NCI-H1436 (cell line): ENCODE data around the gene ITGA2.

Experiments used
- DNase-seq: peaks from one replicate; lab custom pipeline; 2025; lab: John Stamatoyannopoulos, UW

The ITGA2 gene

DNA sequence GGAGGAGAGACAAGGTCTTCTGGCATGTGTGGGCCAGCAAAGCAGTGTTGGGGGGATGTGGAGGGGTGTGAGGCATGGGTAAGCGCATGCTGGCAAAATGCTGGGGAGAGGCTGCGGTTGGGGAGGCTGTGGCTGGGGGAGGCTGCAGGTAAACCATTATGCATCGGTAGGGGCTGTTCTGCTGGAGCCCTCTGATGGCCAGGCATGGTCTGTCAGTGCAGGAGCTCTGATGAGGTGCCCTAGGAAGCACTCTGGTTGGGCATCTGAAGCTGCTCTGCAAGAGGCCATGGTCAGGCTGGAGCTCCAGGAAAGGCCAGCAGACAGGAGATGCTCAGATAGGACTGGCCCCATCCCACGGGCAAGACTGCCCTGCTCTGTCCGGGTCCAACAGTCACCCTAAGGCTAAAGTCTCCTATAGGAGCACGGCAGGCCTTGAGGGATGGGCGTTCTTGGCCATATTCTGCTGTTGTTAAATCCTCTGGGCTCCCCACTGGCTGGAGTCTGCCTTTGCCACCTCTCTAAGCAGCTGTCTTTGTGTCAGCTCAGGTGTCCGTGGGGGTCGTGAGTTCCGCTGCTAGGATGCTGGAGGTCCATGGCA lies 28.7 kb downstream of the ITGA2 start:
- DNase-seq, result no peak

DNA sequence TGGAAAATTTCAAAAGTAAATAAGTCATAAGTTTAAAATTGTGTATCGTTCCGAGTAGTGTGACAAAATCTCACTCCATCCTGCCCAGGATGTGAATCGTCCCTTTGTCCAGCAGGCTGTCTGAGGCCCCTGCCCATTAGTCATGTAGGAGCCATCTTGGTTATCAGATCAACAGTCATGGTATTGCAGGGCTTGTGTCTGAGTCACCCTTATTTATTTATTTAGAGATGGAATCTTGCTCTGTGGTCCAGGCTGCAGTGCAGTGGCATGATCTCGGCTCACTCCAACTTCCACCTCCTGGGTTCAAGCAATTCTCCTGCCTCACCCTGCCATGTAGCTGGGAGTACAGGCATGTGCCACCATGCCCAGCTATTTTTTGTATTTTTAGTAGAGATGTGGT lies 30.2 kb downstream of the ITGA2 start:
- DNase-seq, result no peak

DNA sequence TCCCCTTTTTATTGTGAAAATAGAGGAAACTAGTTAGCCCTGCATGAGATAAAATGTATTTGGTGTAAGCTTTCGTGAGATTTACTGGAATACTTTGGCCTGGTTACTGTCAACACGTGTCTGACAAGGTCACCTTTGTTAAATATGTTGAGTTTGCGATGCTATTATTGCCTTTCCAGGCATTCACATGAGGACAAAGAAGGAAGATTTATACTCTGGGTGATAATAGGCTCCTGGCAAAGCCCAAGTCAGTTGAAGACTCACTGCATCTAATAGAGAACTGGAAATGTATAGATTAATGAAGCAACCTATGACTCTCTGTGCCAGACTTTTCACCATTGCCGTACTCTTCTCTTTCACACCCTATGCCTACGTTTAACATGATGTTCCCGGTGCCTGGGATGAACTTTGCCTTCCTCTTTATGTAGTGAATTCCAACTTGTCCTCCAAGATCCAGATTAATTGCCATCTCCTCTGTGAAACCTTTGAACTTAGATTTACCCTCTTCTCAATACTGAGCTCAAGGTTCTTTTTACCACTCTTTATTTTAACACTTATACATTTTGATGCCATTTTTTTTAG lies 33.9 kb downstream of the ITGA2 start:
- DNase-seq, result no peak

DNA sequence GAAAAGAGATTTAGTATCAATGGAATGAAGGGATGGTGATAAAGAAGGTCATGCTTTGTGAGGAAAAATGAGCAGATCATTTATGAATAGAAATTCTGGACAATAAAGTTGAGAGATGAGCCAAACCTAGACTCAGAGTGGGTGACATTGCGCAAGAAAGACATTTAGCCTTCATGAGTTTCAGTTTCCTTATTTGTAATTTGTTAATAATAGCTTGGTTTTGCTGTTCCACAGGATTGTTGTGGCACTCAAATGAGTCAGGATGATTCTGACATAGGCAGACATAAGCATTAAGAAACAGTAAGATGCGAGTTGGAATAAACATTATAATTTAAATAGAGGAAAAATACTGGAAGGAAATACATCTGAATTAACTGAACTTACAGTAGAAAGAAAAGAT lies 34.8 kb downstream of the ITGA2 start:
- no peak for DNase-seq

DNA sequence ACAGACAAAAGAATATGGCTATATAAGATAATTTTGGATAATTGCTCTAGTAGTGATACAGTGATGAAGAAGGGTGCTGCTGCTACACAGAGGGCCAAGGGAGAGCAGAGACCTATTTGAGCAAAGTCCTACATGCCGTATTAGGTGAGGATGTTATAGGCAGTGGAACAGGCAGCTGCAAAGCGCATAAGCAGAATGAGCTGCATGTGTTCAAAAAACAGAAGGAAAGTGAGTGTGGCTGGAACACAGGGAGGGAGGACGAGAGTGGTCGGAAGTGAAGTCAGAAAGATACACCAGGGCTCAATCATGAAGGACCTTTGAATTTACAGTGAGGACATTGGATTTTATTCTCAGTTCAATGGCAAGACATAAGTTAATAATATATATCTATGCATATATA lies 35.4 kb downstream of the ITGA2 start:
- DNase-seq, result no peak

DNA sequence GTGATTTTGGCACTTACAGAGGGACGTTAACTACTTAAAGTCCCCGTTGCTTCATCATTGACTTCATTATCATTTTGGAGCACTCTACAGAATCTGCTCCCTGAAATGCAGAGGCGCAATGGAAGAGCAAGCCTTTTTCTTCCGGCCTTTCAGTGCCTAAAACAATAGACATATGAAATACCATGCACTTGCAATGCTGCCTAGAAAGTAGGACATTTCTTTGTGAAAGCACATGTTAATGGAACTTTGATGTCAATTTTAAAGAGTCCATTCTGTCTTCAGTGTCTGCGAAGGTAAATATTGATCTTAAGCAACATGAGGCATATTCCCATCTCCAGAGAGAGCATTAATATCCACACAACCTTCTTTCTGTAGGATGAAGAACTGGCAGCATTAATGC lies 36.3 kb downstream of the ITGA2 start:
- DNase-seq, result no peak

DNA sequence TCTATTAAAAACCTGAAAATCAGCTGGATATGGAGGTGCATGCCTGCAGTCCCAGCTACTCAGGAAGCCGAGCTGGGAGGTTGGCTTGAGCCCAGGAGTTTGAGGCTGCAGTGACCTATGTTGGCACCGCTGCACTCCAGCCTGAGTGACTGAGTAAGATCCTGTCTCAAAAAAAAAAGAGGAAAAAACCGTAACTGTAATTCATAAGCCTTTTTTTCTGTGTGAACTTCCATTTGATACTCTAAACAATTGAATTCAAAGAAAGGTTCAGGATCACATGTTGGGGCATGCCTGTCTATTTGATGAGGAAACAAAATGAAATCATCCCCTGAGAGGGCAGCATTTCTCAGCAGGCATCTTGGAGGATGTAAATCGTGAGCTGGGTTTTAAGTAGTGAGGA lies 38.8 kb downstream of the ITGA2 start:
- DNase-seq, result no peak

DNA sequence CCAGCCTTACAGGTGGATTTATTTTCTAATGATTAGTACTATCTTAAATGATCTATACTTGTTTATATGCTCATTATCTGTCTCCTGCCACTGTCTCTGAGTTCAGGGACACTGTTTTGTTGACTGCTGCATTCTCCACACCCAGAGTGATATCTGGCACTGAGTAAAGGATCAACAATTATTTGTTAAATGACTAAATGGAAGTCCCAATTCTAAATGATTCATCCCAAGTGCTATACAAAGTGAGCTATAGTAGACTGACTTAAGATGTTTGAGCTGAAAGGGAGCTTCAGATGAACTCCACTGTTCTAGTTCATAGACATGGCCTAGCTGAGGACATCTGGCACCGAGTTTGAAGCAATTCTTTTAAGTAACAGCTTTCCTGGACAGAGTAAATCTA lies 40.5 kb downstream of the ITGA2 start:
- no peak for DNase-seq

DNA sequence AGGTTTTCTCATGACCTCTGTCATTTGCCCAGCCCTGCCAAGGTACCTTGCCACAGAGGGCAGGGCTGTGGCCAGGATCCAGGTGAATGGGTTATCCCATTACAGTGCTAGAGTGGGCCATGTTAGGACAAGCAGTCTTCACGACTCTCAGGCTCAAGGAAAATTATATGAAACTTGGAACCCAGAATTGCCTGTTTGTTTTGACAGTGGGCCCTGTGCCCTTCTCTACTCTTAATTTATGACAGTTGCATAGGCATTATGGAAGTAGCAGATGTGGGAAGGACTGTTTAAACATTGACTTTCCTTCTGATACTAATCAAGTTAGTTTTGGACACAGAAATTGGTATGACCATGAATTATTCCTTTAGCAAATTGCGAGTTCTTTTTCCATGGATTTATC lies 41.7 kb downstream of the ITGA2 start:
- no peak for DNase-seq

DNA sequence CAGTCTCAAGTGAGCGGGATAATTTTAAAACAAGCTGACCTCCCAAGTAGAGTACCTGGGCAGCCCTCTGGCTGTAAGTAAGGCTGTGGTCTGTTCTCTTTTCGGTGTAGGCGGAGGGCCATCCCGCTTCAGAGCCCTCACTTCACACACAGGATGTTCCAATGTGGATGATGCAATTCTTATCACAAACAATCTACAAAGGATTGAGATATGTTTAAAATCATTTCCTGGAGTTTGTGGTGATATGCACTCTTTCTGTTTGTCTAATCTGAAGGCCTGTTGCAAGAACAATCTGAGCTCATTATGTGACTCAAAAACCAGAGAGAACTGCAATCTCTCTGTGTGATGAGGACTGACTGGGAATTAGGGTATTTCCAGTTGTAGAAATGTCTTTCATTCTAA lies 42.5 kb downstream of the ITGA2 start:
- no peak for DNase-seq

DNA sequence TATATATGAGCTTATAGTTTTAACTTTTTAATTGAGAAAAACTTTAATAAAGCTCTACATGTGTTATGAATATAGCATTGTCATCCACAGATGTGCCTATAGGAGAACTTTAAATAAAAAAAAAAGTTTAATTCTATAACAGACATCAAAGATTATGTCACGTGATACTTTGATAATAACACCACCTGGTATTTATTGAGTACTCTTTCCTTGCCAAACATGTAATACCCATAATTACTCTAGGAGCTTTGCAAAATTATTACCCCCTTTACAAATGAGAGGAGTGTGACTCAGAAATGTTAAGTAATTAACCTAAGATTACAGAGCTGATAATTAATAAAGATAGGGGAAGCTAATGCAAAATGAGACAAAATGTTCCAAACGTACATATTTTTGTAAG lies 43.0 kb downstream of the ITGA2 start:
- DNase-seq, result no peak

DNA sequence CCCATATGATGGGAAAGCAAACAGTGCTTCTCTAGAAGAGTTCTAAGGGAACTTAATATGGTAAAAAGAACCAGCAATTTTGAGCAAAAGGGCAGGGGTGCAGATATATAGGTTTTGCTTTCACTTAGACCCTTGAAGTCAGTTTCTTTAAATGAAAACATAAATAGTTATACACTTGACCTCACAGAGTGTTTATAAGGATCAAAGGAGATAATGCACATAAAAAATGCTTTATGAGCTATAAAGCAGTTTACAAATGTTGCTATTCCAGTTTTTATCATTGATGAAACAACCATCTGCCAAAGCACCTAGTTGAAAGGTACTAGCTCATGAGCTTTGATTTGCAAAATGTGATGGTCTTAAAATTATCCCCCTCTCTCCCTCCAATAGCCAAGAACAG lies 45.7 kb downstream of the ITGA2 start:
- no peak for DNase-seq

DNA sequence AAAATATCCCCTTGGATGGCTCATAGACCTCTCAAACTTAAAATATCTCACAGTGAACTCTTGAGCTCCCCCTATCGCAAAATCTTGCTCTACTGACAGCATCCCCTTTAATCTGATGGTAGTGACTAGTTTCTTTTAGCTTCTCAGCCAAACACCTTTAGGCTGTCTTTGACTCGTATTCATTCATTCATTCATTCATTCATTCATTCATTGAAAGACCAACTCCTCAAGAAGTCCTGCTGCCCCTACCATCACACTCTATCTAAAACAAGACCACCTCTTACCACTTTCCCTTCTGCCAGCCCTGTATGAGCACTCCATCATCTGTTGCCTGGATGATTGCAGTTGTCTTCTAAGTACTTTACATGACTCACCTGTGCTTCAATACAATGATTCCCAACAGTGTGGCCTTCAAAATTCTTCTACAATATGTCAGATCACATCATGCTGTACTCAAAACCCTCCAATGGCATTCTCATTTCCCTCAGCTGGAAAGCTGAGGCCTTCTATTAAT lies 46.8 kb downstream of the ITGA2 start:
- DNase-seq, result no peak

DNA sequence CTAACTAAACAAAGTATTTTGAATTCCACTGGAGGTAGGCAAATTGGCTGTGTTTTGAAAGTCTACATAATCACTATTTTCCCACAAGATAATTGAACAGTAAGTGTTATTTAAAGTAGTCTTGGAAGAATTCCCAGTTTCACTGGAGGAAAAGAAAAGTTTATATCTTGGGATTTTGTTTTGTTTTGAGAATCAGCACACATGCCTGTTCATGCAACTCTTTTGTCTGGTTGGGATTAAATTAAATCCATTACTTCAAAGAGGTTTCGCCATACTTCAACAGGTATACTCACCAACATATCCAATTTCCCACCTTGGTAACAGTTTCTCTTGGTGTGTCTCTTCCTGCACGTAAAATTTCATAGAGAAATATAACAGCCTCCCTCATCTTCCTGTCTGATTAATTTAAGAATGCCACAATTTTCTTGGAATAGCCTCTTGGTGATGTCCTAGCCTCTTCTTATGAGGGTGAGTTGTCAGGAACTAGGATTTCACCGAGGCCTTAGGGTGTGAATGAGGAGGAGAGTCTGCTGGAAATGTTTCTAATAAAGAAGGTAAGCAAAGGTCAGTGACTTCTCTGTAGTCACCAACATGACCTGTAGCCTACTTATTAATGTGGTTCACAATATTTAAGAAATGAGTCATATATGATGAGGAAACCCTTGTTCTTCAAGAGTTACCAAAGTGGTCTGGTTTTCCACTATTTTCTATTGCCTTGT lies 48.1 kb downstream of the ITGA2 start:
- no peak for DNase-seq

DNA sequence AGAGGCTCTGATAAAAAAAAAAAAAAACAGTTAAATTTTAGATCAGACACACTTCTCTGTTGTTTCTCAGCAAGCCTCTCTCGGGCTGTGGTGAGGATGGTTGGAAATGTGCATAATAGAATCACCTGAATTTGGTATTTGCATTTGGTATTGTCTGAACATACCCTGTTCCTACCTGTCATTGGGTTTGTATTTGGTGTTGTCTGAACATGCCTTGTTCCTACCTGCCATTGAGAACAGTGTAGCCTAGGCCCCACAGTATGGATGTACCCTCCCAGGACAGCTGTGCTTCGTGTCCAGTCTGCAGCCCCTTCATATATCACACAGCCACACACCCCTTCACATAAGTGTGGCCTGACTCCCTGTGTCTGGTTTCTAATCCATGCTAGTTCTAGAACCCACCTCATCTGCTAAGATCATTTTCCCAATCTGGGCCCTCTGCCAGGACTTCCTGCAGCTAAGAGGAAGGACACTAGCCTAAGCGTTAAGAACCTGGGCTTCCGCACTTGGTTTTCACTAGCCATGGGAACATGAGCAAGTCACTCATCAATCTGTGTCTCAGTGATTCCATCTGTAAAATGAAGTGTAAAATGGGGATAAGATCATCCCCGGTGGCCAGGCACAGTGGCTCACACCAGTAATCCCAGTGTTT lies 49.2 kb downstream of the ITGA2 start:
- DNase-seq, result no peak

DNA sequence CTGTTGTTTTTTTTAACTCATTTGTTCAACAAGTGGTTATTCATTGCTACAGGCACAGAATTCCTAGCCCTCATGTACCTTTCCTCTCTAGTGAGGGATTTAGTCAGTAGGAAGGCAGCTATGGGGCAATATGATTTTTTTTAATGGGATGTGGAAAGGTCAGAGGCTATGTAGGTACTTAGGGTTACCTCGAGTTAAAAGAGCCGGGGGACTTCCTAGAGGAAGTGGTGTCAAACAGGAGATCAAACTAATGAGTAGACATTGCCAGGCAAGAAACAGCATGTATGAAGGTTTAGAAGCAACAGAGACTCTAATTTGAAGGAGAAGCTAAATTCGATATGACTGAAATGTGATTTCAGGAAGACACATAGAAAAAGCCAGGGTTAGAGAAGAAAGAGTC lies 50.7 kb downstream of the ITGA2 start:
- DNase-seq, result no peak

DNA sequence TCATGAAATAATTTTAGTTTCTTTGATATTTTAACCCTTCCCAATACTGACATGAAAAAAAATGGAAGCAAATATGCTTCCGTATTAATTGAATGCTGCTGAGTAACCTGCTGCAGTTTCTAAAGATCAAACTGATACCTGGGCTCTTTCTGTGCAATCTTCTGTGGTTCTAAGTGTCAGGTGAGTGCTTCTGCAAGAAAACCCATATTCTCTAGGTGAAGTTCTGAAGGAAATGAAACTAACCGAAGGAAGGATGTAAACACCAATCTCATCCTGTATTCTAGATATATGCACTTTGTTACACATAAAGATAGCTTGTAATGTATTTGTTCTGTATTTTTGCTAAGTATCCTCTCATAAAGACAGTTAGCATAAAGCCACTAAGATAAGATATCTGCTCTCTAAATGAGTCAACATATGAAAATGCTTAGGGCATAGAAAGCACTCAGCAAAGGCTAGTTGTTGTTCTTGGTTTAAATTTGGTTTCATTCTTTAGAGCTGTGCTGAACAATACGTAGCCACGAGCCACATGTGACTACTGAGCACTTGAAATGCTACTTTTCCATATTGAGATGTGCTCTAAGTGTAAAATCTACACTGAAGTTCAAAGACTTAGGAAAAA lies 52.0 kb downstream of the ITGA2 start:
- DNase-seq, result no peak

DNA sequence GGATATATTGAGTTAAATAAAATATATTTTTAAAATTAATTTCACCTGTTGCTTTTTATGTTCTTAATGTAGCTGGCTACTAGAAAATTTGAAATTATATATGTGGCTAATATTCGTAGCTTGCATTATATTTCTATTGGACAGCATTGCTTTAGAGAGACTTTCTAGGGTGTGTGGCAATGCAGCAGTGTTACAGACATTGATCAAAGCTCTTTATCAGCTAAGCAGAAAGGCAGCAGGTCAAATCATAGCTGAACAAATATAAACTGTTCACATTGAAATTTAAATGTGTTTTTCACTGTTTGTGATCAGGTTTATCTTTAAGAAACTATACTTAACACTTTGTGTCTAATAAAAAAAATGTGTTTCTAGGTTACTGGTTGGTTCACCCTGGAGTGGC lies 52.6 kb downstream of the ITGA2 start:
- no peak for DNase-seq

DNA sequence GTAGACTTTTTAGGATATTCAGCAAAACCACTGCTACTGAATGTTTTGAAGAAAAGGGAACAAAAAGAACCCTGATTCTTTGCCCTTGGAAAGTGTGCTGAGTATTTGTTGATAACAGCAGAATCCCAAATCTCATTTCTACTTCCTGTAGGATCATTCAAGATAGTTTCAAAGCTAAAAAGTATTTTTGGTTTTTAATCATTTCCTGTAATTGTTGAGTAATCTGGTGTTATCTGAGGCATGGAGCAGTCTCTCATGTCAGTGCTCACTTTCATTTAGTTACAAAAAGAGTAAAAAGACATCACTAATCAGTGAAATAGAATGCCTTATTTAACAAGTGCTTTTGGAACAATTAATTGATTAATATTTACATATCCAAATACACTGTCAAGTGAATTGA lies 56.1 kb downstream of the ITGA2 start:
- no peak for DNase-seq

DNA sequence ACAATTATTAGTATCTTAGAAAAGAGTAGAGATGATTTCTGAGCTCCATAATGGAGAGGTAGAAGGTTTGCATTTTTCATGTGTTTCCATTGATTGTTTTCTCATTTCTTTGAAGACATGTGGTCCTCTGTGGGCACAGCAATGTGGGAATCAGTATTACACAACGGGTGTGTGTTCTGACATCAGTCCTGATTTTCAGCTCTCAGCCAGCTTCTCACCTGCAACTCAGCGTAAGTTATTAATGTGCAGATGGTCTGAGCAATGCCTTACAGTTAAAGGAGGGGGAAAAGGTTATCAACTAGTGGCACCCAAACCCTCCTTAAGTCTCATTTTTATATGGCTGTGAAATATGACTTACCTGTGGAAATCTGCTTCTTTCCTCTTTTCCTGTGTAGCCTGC lies 59.1 kb downstream of the ITGA2 start:
- DNase-seq, result no peak

DNA sequence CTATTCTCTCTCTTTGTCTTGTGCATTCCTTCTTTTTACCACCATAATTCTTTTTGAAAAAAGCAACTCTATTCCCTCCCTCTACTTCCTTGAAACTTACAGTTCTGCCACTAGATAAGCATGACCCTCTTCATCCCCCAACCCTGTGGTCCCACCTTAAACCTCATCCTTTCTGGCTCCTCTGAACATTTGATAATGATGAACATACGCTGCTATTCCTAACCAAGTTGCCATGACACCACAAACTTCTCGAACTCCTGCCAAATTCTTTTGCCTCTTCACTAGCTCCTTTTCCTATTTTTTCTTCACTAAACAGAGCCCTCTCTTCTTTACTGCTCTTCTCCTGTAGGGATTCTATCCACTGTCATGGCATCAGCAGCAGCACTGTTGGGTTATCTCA lies 63.3 kb downstream of the ITGA2 start:
- DNase-seq, result no peak

DNA sequence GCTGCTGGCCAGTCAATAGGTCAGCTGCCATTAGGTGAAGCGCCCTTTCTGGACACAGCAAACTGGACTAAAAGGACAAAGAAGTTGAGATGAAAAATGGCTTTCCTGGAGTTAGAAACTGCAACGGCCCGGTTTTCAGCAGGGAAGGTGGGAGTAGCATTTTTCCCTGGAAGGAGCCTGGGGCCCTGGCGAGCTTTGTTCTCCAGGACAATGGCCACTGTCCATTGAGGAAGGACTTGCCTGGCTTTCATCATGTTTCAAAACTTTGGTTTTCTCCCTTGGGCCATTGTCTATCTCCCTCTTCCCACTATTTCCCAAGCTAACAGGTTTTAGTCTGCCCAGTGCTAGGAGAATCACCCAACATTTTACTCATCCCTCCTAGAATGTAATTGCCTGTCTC lies 64.2 kb downstream of the ITGA2 start:
- DNase-seq, result no peak

DNA sequence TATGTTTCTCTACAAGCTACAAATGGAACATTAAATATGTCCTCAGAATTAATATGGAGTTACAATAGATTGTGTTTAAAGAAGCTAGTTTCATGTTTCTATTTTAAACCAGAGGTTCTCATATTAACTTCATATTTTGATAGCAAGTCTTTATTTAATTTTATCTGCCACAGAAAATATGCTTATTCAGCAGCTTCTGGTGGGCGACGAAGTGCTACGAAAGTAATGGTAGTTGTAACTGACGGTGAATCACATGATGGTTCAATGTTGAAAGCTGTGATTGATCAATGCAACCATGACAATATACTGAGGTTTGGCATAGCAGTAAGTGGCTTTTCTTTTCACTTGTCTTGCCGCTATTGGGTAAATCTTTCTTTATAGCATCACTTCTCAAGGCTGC lies 66.2 kb downstream of the ITGA2 start:
- no peak for DNase-seq
